Esophagus squamous epithelium (tissue), 4 donors: ENCODE measurements around the gene FAM187B.

Source experiments
- POLR2A ChIP-seq, 4 donors: fragments of 450-650 bp; IDR thresholded peaks; one replicate each; pipeline ENCODE4 v1.6.1; 2017; ENCODE audit warnings: antibody characterized with exemption in 4 of 4, mild to moderate bottlenecking in 4 of 4, moderate library complexity in 3 of 4
- TF ChIP-seq, protein P1 (sequence below), 6 experiments: fragments of 450-650 bp in 4 of 6; fragments of 200-600 bp in 2 of 6; sonication (generic) in 2 of 6; IDR thresholded peaks; one replicate each; pipeline ENCODE4 v1.5.1; 2016 to 2019; ENCODE audit warnings: antibody characterized with exemption in 6 of 6, mild to moderate bottlenecking in 4 of 6, moderate library complexity in 4 of 6

DNA sequence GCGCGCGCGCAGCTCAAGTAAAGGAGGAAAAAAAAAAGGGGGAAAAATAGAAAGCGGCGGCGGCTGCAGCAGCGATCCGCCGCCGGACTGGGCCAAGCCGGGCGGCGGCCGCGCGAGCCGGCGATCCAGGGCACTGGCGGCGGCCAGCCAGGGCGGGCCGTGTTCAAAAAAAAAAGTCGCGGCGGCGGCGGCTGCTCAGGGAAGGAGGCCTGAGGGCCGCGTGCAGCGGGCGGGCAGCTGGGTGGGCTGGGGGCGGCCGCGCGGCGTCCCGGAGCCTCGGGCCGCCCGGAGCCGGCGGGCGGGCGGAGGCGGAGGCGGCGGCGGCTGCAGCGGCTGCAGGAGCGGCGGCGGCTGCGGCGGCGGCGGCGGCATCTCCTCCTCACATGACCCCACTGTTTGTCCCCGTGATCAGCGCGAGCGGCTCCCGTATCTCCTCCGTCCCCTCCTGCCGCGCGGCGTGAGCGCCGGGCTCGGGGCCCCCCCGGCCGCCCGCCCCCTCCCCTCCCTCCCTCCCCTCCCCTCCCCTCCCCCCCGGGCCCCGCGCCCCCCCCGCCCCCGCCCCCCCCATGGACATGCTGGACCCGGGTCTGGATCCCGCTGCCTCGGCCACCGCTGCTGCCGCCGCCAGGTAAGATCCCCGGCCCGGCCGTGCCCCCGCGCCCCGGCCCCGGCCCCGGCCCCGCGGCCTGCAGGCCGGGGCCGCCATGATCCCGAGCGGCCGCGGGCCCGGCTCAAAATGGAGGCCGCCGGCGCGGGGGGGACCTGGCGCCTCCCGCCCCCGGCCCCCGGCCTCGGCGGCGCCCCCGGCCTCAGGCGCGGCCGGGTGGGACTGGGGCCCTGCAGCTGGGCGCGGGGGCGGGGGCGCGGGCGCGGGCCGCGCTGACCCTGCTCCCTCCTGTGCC is 40.2 kb upstream of the FAM187B start, which contains the start of gene USF2:
- TF ChIP-seq, protein P1, sequence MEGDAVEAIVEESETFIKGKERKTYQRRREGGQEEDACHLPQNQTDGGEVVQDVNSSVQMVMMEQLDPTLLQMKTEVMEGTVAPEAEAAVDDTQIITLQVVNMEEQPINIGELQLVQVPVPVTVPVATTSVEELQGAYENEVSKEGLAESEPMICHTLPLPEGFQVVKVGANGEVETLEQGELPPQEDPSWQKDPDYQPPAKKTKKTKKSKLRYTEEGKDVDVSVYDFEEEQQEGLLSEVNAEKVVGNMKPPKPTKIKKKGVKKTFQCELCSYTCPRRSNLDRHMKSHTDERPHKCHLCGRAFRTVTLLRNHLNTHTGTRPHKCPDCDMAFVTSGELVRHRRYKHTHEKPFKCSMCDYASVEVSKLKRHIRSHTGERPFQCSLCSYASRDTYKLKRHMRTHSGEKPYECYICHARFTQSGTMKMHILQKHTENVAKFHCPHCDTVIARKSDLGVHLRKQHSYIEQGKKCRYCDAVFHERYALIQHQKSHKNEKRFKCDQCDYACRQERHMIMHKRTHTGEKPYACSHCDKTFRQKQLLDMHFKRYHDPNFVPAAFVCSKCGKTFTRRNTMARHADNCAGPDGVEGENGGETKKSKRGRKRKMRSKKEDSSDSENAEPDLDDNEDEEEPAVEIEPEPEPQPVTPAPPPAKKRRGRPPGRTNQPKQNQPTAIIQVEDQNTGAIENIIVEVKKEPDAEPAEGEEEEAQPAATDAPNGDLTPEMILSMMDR (IDR thresholded peaks at IDR 0.05) = no peak
- TF ChIP-seq POLR2A (IDR thresholded peaks at IDR 0.05) = no peak
